Stimulated activated CD8-positive, alpha-beta memory T cell treated with anti-CD3 and anti-CD28 coated beads, Interleukin-7, amount 100 ng/mL, for 4 hours (primary cell): ENCODE data around the gene DAW1.
"Not testable (repeated sequence)": the region's sequence is repeated elsewhere in the genome, so short reads cannot be mapped to it uniquely, and the experiment has no call there.

Source experiments
- DNase-seq, 2 donors: peaks; one replicate each; pipeline ENCODE4 v3.0.0-alpha.2; 2020; ENCODE audit warnings: low read depth in 2 of 2

DAW1 gene

GRCh38 chr2:227914362-227914761, 42.9 kb downstream of the DAW1 start:
- DNase-seq: no peak

GRCh38 chr2:227921648-227922047, 50.2 kb downstream of the DAW1 start:
- DNase-seq: no peak

- no peak for DNase-seq
Observed at GRCh38 chr2:227932001-227932400, 60.6 kb downstream of the DAW1 start.

- no peak for DNase-seq
Observed at GRCh38 chr2:227932403-227932802, 61.0 kb downstream of the DAW1 start.

GRCh38 chr2:227933884-227934283, 62.5 kb downstream of the DAW1 start:
- no peak for DNase-seq

- not testable (repeated sequence) for DNase-seq
Observed at GRCh38 chr2:227936249-227936648, 64.8 kb downstream of the DAW1 start.

GRCh38 chr2:227939271-227940027, 68.0 kb downstream of the DAW1 start:
- DNase-seq: no peak

DNA sequence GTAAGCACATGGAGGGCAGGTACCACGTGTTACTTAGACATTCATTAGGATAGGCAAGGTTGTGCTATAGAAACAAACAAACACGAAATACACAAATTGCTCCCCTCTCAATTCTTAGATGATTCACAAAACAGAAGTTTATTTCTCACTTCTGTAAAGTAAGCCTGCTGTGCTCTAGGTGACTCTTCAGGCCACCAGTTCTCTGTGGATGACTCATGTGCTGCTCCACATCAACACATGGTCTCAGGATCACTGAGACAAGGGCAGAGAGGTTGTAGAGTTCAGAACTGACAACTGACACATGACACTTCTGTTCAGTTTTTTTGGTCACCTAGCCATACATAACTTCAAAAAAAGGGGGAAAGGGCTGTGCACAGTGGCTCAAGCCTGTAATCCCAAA, 70.6 kb downstream of the DAW1 start:
- no peak for DNase-seq

DNA sequence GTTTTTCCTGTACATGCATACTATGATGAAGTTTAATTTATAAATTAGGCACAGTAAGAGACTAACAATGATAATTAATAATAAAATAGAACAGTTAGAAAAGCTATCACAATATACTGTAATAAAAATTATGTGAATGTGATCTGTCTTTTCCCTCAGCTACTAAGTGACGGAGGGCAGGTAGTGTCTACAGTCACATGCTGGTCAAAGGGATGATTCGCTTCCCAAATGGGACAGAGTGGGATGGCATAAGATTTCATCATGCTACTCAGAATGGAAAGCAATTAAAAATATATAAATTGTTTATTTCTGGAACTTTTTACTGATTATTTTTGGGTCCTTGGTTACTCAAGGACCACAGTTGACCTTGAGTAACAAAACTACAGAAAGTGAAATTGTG, 71.5 kb downstream of the DAW1 start:
- no peak for DNase-seq

GRCh38 chr2:227960317-227960716, 88.9 kb downstream of the DAW1 start:
- no peak for DNase-seq

- DNase-seq: no peak
Observed at GRCh38 chr2:227971619-227972230, 100.3 kb downstream of the DAW1 start.

DNA sequence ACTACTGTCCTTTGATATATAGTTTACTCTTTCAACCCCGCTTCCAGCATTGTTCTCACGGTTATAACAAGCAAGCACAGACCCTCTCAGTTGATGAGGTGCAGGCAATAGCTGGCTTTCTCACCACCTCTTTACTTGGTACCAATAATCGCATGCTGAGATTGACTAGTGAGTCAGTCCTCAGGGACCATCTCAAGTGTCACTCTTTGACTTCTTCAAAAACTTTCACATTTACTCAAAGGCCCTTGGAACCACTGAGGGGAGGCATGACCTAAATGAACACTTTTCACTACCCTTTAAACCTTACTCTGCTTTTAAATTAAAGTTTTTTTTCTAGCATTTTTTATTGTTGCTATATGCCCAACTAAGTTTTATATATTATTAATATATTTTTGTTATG, 101.8 kb downstream of the DAW1 start:
- no peak for DNase-seq
